ENCODE measurements around the gene ST3GAL3.

The ST3GAL3 gene

GRCh38 chr1:43913051-43913501, 205.7 kb downstream of the ST3GAL3 start:
- ATAC-seq (ENCODE audit: insufficient read depth, low read depth) (no peak), DNase-seq (no peak)
- H3K4me3 ChIP-seq (ENCODE audit: low read depth in 1 of 2, low read length in 2 of 2) = no peak overlapping the region
- H3K27me3 ChIP-seq (ENCODE audit: insufficient read depth, low read length, poor library complexity) = no peaks in the 10 kb centered on the region
- H3K9ac ChIP-seq (ENCODE audit: low read depth, low read length) = no peak overlapping the region
- H3K4me1 ChIP-seq (ENCODE audit: insufficient read depth, low read length) = no peaks in the 10 kb centered on the region
- 0 out of 2 replicates have a peak, but pooled peaks cover 5% of the 10 kb centered on the region for H3K36me3 ChIP-seq (ENCODE audit: insufficient read depth, low read length)
- no peaks in the 10 kb centered on the region for H3K79me2 ChIP-seq (ENCODE audit: insufficient read depth, low read length)
- no peak overlapping the region for H3K4me2 ChIP-seq (ENCODE audit: insufficient read depth, low read length)
- no peaks in the 10 kb centered on the region for H4K20me1 ChIP-seq (ENCODE audit: insufficient read depth, low read length)
- H3K9me3 ChIP-seq (ENCODE audit: insufficient read depth, low read length, severe bottlenecking) = no peaks in the 10 kb centered on the region
- H3K27ac ChIP-seq (ENCODE audit: low read length) = no peak overlapping the region
- no peak overlapping the region for H2AFZ ChIP-seq (ENCODE audit: low read depth, low read length)
- TF ChIP-seq EZH2 (IDR thresholded peaks at IDR 0.05; ENCODE audit: borderline replicate concordance, low read depth, low read length, severe bottlenecking) = no peak
- TF ChIP-seq CTCF (IDR thresholded peaks at IDR 0.05; ENCODE audit: borderline replicate concordance, extremely low read depth, low read length, poor library complexity, severe bottlenecking) = no peak

GRCh38 chr1:43913666-43914360, 206.5 kb downstream of the ST3GAL3 start:
- no peak for TF ChIP-seq EZH2 (IDR thresholded peaks at IDR 0.05; ENCODE audit: borderline replicate concordance, low read depth, low read length, severe bottlenecking)
- no peak for TF ChIP-seq CTCF (IDR thresholded peaks at IDR 0.05; ENCODE audit: borderline replicate concordance, extremely low read depth, low read length, poor library complexity, severe bottlenecking)
- no peak for ATAC-seq (ENCODE audit: insufficient read depth, low read depth)
- H4K20me1 ChIP-seq (ENCODE audit: insufficient read depth, low read length) = no peaks in the 10 kb centered on the region
- H3K9me3 ChIP-seq (ENCODE audit: insufficient read depth, low read length, severe bottlenecking) = no peaks in the 10 kb centered on the region
- 0 out of 2 replicates have a peak, but pooled peaks cover 5% of the 10 kb centered on the region for H3K36me3 ChIP-seq (ENCODE audit: insufficient read depth, low read length)
- H3K27me3 ChIP-seq (ENCODE audit: insufficient read depth, low read length, poor library complexity) = no peaks in the 10 kb centered on the region
- no peaks in the 10 kb centered on the region for H3K79me2 ChIP-seq (ENCODE audit: insufficient read depth, low read length)
- no peak overlapping the region for H2AFZ ChIP-seq (ENCODE audit: low read depth, low read length)
- H3K4me2 ChIP-seq (ENCODE audit: insufficient read depth, low read length) = no peak overlapping the region
- H3K9ac ChIP-seq (ENCODE audit: low read depth, low read length) = no peak overlapping the region
- no peaks in the 10 kb centered on the region for H3K4me1 ChIP-seq (ENCODE audit: insufficient read depth, low read length)
- no peak overlapping the region for H3K4me3 ChIP-seq (ENCODE audit: low read depth in 1 of 2, low read length in 2 of 2)
- no peak for DNase-seq
- H3K27ac ChIP-seq (ENCODE audit: low read length) = no peak overlapping the region

- DNase-seq (no peak), ATAC-seq (ENCODE audit: insufficient read depth, low read depth) (no peak)
- H2AFZ ChIP-seq (ENCODE audit: low read depth, low read length) = no peak overlapping the region
- no peak overlapping the region for H3K9ac ChIP-seq (ENCODE audit: low read depth, low read length)
- H3K79me2 ChIP-seq (ENCODE audit: insufficient read depth, low read length) = no peaks in the 10 kb centered on the region
- no peak overlapping the region for H3K27ac ChIP-seq (ENCODE audit: low read length)
- H3K4me1 ChIP-seq (ENCODE audit: insufficient read depth, low read length) = peaks cover 6% of the 10 kb centered on the region; the same call in 1 of the 2 replicates
- H3K27me3 ChIP-seq (ENCODE audit: insufficient read depth, low read length, poor library complexity) = no peaks in the 10 kb centered on the region
- 0 out of 2 replicates have a peak, but pooled peaks cover 5% of the 10 kb centered on the region for H3K36me3 ChIP-seq (ENCODE audit: insufficient read depth, low read length)
- H3K4me3 ChIP-seq (ENCODE audit: low read depth in 1 of 2, low read length in 2 of 2) = no peak overlapping the region
- no peak overlapping the region for H3K4me2 ChIP-seq (ENCODE audit: insufficient read depth, low read length)
- no peaks in the 10 kb centered on the region for H4K20me1 ChIP-seq (ENCODE audit: insufficient read depth, low read length)
- TF ChIP-seq EZH2 (IDR thresholded peaks at IDR 0.05; ENCODE audit: borderline replicate concordance, low read depth, low read length, severe bottlenecking) (no peak), CTCF (IDR thresholded peaks at IDR 0.05; ENCODE audit: borderline replicate concordance, extremely low read depth, low read length, poor library complexity, severe bottlenecking) (no peak)
- H3K9me3 ChIP-seq (ENCODE audit: insufficient read depth, low read length, severe bottlenecking) = no peaks in the 10 kb centered on the region
Observed at GRCh38 chr1:43914576-43915525, 207.5 kb downstream of the ST3GAL3 start.

All from DND-41 (cell line).